IMR-90 (cell line): Measurements from ENCODE around the gene CDS1. TPM values are rescaled to one million over a fixed set of nuclear protein-coding genes. Genes with fewer than 3 reads are reported as not detected.
A peak's percentile ranks its signal among the peaks of the same experiment; 100 is the strongest.

Source experiments
- ATAC-seq: fragments of 200-7000 bp; cut with Tn5 transposase; 2 replicates; pipeline ENCODE4 v1.9.1; 2020; ENCODE audit warnings: low read depth, mild to moderate bottlenecking, moderate library complexity
- BruUV-seq: library from RNA; stranded (reverse); fragments of 400-500 nt; replicated peaks from 2 replicates; lab custom pipeline; 2021; lab: Mats Ljungman, UMichigan
- CTCF ChIA-PET: fragments of 300-600 bp; formaldehyde crosslinking; extraction: SDS; loops from one replicate; lab custom pipeline; 2021; ENCODE audit warnings: antibody characterized with exemption; lab: Yijun Ruan, JAX
- POLR2A ChIA-PET: fragments of 300-600 bp; sonication (Branson Sonifier 250); formaldehyde crosslinking; loops from one replicate; lab custom pipeline; 2022; ENCODE audit warnings: antibody characterized with exemption; ENCODE audit not compliant: unreplicated experiment; lab: Charles Lee
- DNase-seq: peaks from one replicate; pipeline ENCODE4 v3.0.0; 2013
- H2AFZ ChIP-seq: replicated peaks from 2 replicates; pipeline ENCODE3; 2013; ENCODE audit warnings: low read length, mild to moderate bottlenecking; ENCODE audit not compliant: poor library complexity
- H2AK5ac ChIP-seq: 2 replicates; pipeline ENCODE4 v1.6.1; 2013; ENCODE audit warnings: low read depth, low read length, inconsistent platforms
- H2AK9ac ChIP-seq: replicated peaks from 2 replicates; pipeline ENCODE3; 2013; ENCODE audit warnings: mild to moderate bottlenecking, low read depth, low read length, moderate library complexity; ENCODE audit not compliant: poor library complexity
- H2BK120ac ChIP-seq: 2 replicates; pipeline ENCODE4 v1.6.1; 2013; ENCODE audit warnings: low read depth, low read length, inconsistent platforms
- H2BK15ac ChIP-seq: 3 replicates; pipeline ENCODE4 v1.6.1; 2013; ENCODE audit warnings: low read depth, low read length, inconsistent platforms
- H2BK20ac ChIP-seq: 2 replicates; pipeline ENCODE4 v1.6.1; 2013; ENCODE audit warnings: low read depth, mild to moderate bottlenecking, inconsistent platforms, low read length, moderate library complexity
- H2BK5ac ChIP-seq: 2 replicates; pipeline ENCODE4 v1.6.1; 2013; ENCODE audit warnings: mild to moderate bottlenecking, low read depth, low read length, inconsistent platforms; ENCODE audit not compliant: poor library complexity, severe bottlenecking
- H3K14ac ChIP-seq: replicated peaks from 2 replicates; pipeline ENCODE4 v1.6.1; 2013; ENCODE audit warnings: low read depth, low read length, inconsistent platforms
- H3K18ac ChIP-seq: 2 replicates; pipeline ENCODE4 v1.6.1; 2013; ENCODE audit warnings: low read depth, low read length, control low read depth
- H3K23ac ChIP-seq: 2 replicates; pipeline ENCODE4 v1.6.1; 2013; ENCODE audit warnings: low read depth, low read length, inconsistent platforms
- H3K27ac ChIP-seq: 2 replicates; pipeline ENCODE4 v1.5.1; 2013; ENCODE audit warnings: mild to moderate bottlenecking, control low read depth, low read length; ENCODE audit not compliant: insufficient read depth
- H3K27me3 ChIP-seq: 2 replicates; pipeline ENCODE4 v1.6.1; 2013; ENCODE audit warnings: low read length; ENCODE audit not compliant: control insufficient read depth, insufficient read depth
- H3K36me3 ChIP-seq: 2 replicates; pipeline ENCODE4 v1.6.1; 2013; ENCODE audit warnings: low read length, mixed read lengths; ENCODE audit not compliant: control insufficient read depth, insufficient read depth
- H3K4ac ChIP-seq: 2 replicates; pipeline ENCODE4 v1.6.1; 2013; ENCODE audit warnings: low read depth, low read length, inconsistent platforms
- H3K4me1 ChIP-seq: 2 replicates; pipeline ENCODE4 v1.6.1; 2013; ENCODE audit warnings: low read length, mixed read lengths; ENCODE audit not compliant: control insufficient read depth, insufficient read depth
- H3K4me2 ChIP-seq: 2 replicates; pipeline ENCODE4 v1.6.1; 2013; ENCODE audit warnings: low read depth, mild to moderate bottlenecking, control low read depth, low read length, moderate library complexity
- H3K4me3 ChIP-seq: 2 replicates; pipeline ENCODE4 v1.5.1; 2013; ENCODE audit warnings: low read depth, mild to moderate bottlenecking, control low read depth, low read length, moderate library complexity; ENCODE audit not compliant: insufficient read depth
- H3K56ac ChIP-seq: 2 replicates; pipeline ENCODE4 v1.6.1; 2013; ENCODE audit warnings: low read length, inconsistent platforms; ENCODE audit not compliant: insufficient read depth; ENCODE audit errors: extremely low read depth
- H3K79me1 ChIP-seq, 2 experiments: 2 replicates each; pipeline ENCODE4 v1.6.1; 2013; ENCODE audit warnings: low read length in 2 of 2, inconsistent platforms in 1 of 2, low read depth in 1 of 2
- H3K9ac ChIP-seq: 2 replicates; pipeline ENCODE4 v1.6.1; 2013; ENCODE audit warnings: low read depth, low read length, control low read depth
- H3K9me1 ChIP-seq: 2 replicates; pipeline ENCODE4 v1.6.1; 2013; ENCODE audit warnings: low read length, inconsistent platforms; ENCODE audit not compliant: insufficient read depth
- H3K9me3 ChIP-seq: 2 replicates; pipeline ENCODE4 v1.6.1; 2013; ENCODE audit warnings: low read length; ENCODE audit not compliant: control insufficient read depth, insufficient read depth
- H4K20me1 ChIP-seq: 2 replicates; pipeline ENCODE4 v1.6.1; 2013; ENCODE audit warnings: low read length, inconsistent platforms; ENCODE audit not compliant: insufficient read depth
- H4K5ac ChIP-seq: 2 replicates; pipeline ENCODE4 v1.6.1; 2013; ENCODE audit warnings: mild to moderate bottlenecking, low read depth, low read length, control low read depth
- H4K8ac ChIP-seq, 2 experiments: 2 replicates each; pipeline ENCODE4 v1.6.1; 2013; ENCODE audit warnings: low read depth in 2 of 2, low read length in 2 of 2, control low read depth in 1 of 2, inconsistent platforms in 1 of 2
- H4K91ac ChIP-seq: 2 replicates; pipeline ENCODE4 v1.6.1; 2013; ENCODE audit warnings: low read depth, low read length, inconsistent platforms; ENCODE audit not compliant: insufficient read depth
- CEBPB ChIP-seq: IDR thresholded peaks from 2 replicates; pipeline ENCODE4 v1.6.1; 2012; ENCODE audit warnings: low read depth, low read length, improper control_type of control experiment
- ELK1 ChIP-seq: fragments of 150-350 bp; IDR thresholded peaks from 2 replicates; pipeline ENCODE4 v1.6.1; 2016; ENCODE audit warnings: low read depth, mild to moderate bottlenecking, low read length, moderate library complexity, borderline replicate concordance
- FOS ChIP-seq: fragments of 150-350 bp; IDR thresholded peaks from 2 replicates; pipeline ENCODE4 v1.6.1; 2016; ENCODE audit warnings: low read depth, low read length
- SMC3 ChIP-seq: fragments of 150-350 bp; IDR thresholded peaks from 2 replicates; pipeline ENCODE4 v1.6.1; 2016; ENCODE audit warnings: low read depth, mild to moderate bottlenecking, antibody characterized with exemption, low read length, moderate library complexity
- WGBS, 2 experiments: methylation state at CpG; one replicate each; pipeline versions ENCODE4 v1.1.5 to v1.1.7; 2013; ENCODE audit warnings: missing lambda C conversion rate in 2 of 2; ENCODE audit not compliant: insufficient read length in 1 of 2; ENCODE audit errors: extremely low coverage in 2 of 2; 5-methylcytosine and 5-hydroxymethylcytosine counted together
- dilution Hi-C: fragments of 300-500 bp; cut with HindIII; formaldehyde crosslinking; loops from one replicate; pipeline ENCODE4 v1.14.3; 2018; ENCODE audit warnings: low sequenced_read_pairs; ENCODE audit not compliant: unreplicated experiment
- in situ Hi-C: fragments of 300-500 bp; cut with MboI; formaldehyde crosslinking; loops from 3 replicates; pipeline ENCODE4 v1.14.3; 2019; ENCODE audit warnings: low sequenced_read_pairs, inconsistent platforms, mixed read lengths
- intact Hi-C: fragments of 100-400 bp; cut with micrococcal nuclease; formaldehyde crosslinking; loops from 2 replicates; pipeline ENCODE4 v1.10.0; 2022
- polyA plus RNA-seq, 3 experiments: library from polyadenylated mRNA; depleted of rRNA; stranded (reverse); fragments of >200 nt; gene quantifications; 2 replicates each; pipeline ENCODE4 v1.2.3, GENCODE V29; 2012; ENCODE audit warnings: low replicate concordance in 1 of 3
- total RNA-seq: library from RNA; depleted of rRNA; stranded (reverse); fragments of >200 nt; gene quantifications from 2 replicates; pipeline ENCODE4 v1.2.3, GENCODE V29; 2012

CDS1 gene
- total and polyA plus RNA-seq, 2 of the 4 experiments (the other 2 are of a cell fraction): under 0.01 to 0.02 TPM

DNA sequence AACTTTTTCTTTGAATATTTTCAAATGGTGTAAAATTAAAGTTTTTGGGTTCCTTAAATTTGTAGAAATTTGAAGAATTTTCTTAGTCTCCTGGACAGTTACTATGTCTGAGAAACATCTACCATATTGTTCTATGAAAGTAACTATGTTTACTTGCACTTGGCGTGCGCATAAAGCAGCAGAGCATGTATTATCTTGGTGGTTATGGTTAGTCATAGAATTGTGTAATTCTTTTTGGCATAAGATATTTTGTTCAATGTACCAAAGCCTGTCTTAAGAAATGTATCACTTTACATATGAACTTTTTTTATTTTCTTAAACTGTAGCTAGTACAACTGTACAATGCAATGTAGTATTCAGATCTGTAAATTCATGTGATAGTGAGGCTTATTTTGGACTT is 49.2 kb downstream of the CDS1 start:
- Histone ChIP-seq H2AK9ac (no peak overlapping the region), H3K18ac (no peak overlapping the region), H2BK5ac (no peak overlapping the region), H3K4me3 (no peak overlapping the region), H2BK20ac (no peak overlapping the region), H2AFZ (no peak overlapping the region), H4K8ac (no peak overlapping the region), H3K9me3 (no peaks in the 10 kb centered on the region), H4K5ac (no peak overlapping the region), H3K14ac (no peak overlapping the region), H3K9me1 (no peaks in the 10 kb centered on the region), H2BK120ac (no peak overlapping the region), H3K79me1 (no peaks in the 10 kb centered on the region), H3K4me1 (no peaks in the 10 kb centered on the region; the same call in 1 of the 2 replicates), H3K27ac (no peak overlapping the region), H4K20me1 (no peaks in the 10 kb centered on the region), H2AK5ac (no peak overlapping the region), H4K91ac (no peak overlapping the region), H3K4ac (no peak overlapping the region), H3K23ac (no peak overlapping the region), H3K36me3 (no peaks in the 10 kb centered on the region), H3K9ac (no peak overlapping the region), H3K27me3 (no peaks in the 10 kb centered on the region), H3K4me2 (no peak overlapping the region), H3K56ac (no peak overlapping the region), H2BK15ac (no peak overlapping the region)
- ATAC-seq: peak; percentile 96
- peak; percentile 85 for DNase-seq
- intact Hi-C loops (no loop called here), in situ Hi-C loops (no loop called here), dilution Hi-C loops (no loop called here)
- no CpG with 5 or more reads among the region's 2 CpGs for WGBS, 2 experiments
- POLR2A ChIA-PET: no interaction called here
- TF ChIP-seq SMC3 (no peak), CEBPB (peak; percentile 89), ELK1 (no peak), FOS (peak; percentile 49; the same call in 1 of the 2 replicates)
- no TSS peak for BruUV-seq
- CTCF ChIA-PET: no interaction called here
